GM18511 (cell line): Measurements from ENCODE around the gene EPHA5.

Experiments used
- ATAC-seq: cut with Tn5 transposase; IDR thresholded peaks from one replicate; pipeline ENCODE4 v1.9.1; 2021; ENCODE audit warnings: mild to moderate bottlenecking, moderate library complexity; ENCODE audit not compliant: unreplicated experiment

The EPHA5 gene

DNA sequence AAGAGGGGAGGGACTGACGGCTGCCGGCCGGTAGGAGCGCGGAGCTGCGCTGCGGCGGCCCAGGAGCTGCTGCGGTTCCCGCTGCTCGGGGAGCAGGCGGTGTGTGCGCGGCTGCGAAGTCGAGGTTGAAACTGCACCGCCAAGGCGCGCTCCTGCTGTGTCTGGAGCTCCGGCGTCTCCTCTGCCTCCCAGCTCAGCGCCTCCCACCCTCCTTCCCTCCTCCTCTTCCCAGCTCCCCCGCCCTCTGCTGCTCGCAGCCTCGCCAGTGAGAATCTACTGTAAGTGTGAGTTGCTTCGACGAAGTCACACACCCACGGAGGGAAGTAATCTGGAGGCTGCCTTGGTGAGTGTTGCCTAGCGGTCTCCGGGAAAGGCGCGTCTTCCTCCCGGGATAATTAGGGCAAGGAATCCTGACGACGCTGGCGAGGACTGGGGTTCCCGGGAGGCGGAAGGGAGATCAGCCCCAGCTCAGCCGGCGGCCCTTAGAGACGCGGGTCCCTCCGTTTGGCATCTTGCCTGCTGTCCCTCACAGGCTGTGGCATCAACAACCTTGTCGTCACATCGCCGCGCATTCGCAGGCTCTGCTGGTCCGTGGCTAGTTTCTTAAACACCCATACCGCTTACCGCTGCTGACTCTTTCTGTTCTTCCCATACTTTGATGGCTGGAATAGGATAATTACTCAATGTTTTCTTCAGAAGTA is at the start of gene EPHA5:
EPHA5 (minus strand) TSS at position 159 of the 701 bp plus-strand sequence. CDS start 747 bp downstream, outside the sequence.
- no peak for ATAC-seq

DNA sequence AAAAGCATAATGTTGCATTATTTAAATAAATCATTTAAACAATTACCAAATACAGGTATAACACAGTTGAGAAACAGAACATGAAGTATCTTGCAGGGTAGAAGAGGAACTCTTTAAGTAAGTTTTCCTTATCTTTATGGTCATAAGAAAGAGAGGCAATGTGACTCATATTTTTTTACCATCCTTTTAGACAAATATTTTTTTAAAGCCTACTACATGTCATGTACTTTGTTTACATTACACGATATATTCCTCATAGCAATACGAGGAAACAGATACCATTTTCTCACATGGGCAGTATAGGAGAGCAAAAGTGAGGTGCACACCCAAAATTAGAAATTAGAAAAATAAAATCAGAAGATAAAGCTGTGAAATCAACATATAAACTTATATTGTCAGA is 49.3 kb upstream of the EPHA5 start:
- no peak for ATAC-seq

DNA sequence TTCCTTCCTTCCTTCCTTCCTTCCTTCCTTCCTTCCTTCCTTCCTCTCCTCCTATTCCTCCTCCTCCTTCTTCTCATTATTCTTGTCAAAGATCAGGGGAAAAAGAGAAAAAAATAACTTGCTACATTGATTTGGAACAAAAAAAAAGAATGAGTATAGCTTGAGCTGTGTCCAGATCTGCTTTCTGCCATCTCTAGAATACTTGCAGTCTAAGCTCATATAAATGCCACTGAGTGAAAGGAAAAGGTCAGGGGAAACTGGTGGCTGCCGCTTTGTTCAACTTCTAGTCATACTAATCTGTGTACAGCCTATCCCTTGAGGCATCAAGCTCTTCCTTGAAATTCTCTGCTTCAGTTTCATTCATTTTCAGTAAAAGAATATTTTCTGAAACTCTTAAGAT is 28.3 kb upstream of the EPHA5 start:
- ATAC-seq, result no peak

DNA sequence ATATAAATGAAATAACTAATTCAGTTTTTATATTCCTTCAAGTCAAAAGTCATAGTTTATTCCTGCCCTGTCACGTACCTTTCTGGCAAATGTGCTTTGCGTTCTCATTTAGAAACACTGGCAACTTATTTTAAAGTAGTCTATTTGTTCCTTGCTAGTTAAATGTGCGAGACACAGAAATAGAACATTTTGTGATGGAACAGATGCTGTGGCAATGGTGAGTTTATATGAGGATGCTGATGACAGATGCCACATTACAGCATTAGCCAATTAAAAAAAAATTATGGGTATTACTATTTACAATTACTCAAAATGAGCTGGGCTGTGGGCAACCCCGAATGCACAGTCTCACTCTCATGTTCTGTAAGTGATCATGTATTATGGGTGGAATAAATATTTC is 26.1 kb upstream of the EPHA5 start:
- no peak for ATAC-seq

DNA sequence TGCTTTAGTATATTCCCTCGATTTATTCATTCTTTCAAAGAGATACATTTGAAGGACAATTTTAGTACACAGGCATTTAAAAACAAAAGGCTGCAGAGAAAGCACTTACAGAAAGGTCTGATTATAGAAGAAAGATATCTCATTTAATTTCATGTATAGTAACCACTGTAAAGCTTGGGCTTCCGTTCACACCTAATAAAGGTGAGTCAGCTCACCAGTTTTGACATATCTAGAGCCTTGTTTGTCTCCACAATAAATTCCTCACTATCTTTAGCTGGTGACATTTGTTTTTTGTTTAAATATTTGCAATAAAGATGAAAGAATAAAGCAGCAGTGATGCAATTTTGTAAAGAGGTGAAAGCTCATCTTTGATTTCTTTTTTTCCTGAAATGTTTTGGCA is 1.1 kb upstream of the EPHA5 start:
- no peak for ATAC-seq

DNA sequence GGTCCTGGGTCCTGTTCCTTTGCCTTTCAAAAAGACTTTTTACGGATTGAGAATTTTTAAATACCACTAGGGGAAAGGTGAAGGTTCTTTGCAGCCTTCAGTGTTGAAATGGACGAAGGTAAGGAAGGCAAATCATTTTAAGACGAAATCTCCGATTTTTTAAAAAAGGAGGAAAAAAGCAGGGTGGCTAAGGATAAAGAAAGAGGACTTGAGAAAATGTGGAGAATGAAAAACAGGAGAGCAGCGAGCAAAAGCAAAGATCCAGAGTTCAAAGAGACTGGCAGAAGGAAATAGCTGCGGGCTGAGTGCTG is 314 bp downstream of the EPHA5 start:
- ATAC-seq, result no peak

DNA sequence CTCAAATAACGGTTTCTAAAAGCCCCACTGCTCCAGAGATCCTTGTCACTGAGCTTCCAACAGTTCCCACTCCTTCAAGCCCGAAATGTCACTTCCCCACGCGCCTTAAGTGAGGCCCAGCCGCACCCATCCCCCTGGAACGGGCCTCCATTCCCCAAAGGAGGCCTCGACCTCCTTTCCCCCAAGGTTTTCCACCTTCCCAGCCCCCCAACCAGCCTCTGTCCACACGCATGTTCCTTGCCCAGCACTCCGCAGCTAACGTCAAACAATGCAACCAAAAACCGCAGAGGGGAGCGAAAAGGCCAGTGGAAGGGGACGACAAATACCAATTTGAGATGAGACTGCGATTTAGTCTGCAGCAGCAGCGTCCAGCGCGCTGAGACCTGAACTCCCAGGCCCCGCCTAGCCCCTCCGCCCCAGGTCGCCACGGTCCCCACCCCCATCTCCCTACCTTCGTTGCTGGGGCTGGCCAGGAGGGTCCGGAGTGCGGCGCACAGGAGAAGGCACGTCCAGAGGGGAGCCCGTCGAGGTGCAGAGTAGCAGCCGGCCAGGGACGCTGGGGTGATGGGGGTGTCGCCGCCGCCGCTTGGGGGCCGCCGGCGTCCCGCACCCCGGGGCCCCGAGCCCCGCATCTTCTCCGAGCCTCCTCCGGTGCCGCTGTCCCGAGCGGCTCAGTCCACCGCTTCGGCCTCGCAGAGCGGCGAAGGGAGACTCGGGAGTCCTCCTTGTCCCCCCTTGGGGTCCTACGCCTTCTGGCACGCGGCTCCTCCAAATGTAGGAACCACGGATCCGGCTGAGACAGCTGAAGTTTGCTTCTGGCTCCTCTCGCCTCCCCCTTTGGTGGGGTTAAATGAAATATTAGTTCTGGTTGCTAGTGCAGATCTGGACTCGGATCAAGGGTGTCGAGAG is 924 bp downstream of the EPHA5 start:
- ATAC-seq, result no peak

DNA sequence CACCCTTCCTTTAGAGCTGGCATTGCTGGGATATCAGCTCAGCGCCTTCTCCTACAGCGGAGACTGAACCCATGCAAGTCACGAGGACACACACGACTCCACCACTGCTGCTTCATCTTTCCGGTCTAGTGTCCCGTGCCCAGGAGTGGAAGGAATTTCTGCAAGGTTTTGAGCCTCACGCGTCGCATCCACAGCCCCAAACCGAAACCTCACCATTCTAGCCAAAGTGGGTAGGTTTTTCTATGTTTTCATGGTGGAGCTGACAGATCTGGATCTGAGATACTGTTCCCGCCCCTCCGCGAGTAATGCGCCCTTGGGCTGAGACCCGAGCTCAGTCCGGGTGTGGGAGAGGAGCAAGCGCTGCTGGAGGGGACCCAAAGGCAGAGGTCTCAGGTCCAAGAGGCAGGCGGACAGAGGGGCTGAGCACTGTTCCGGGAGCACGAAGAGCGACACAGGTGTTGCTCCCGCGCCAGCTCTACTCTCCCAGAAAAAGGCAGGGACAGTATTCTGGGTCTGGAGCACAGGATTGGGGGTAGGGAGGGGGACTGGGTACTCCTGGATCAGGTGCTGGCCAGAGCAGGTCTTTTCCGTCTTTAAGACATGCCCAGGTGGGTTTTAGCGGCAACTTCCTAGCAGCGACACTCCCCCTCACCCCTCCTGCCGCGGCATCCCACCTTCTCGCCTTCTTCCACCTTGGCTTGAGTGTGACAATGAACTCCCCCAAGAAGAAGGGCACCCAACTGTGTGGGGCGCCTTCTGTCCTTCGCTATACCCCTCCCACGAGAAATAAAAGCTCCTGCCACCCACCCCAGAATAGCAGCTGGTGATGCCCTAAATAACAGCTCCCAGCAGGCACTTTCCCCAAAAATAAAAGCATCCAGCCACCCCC is 1.8 kb downstream of the EPHA5 start:
- no peak for ATAC-seq

DNA sequence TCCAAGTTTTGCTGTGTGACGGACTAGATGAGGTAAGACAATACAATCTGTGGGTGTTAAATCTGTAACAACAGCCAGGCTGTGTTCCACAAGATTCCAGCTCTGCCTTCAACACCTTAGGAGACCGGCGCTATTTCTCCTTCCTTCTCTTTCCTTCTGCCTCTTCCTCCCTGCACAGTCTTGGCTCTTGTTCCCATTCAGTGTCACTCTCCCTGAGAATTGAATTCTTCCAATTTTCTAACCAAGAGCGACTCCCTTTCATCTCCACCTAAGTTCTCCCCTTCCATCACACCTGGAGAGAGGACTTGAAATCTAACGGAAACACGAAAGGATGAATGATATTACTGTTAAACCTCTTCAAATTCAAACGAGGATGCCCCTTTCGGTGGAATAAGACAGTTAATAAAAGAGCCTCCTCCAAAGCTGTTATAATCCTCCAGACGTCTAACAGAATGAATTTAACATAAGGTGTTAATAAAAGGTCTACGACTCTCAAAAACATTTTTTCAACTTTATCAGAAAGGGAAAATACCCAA is 2.7 kb downstream of the EPHA5 start:
- no peak for ATAC-seq

DNA sequence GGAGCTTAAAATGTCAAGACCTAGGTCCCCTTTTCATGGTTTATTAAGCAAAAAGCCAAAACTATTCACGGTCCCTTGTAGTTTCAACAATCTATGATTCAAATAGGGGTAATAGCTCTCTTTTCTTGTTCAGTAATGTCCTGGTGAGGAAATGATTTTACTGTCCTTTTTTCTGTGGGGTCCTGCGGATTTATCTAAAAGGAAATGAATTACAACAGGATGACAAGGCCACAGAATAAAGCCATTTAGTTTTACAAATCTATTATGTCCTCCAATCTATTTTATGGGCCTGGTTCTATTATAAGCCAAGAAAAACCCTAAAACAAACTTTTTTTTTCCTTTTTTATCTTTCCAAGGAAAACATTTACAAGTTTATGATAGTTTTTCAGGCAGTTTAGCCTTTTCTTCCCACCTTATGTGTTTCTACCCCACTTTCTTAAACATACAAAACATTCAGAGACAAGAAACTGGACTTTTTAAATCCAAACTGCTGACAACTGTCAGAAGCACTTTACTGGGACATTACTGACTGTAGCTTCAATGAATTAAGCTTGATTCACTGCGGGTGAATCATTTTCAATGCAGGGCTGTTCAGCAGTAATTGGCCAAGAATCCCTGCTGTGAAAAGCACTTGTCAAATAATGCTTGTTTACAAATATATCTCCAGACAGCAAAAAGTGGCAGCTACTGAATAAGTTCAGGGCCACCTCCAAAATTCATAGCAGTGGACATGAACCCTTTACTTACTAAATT is 4.3 kb downstream of the EPHA5 start:
- ATAC-seq, result no peak

DNA sequence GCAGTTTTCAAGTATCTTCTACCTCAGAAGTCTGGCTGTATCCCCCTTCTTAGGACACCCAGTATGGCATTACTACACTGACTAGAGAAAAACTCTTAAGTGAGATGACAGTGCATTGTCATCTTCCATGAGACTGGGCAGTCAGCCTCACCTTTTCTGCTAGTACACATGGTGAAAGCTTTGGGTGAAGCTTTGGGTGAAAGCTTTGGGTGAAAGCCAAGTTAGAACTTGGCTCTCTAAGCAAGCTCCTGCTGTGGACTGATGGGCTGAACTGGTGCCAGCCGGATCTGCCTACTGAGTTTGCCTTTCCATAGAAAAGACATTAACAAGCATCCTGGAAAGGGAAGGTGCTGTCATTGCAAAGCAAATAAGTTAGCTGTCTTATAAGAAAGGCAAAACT is 8.8 kb downstream of the EPHA5 start:
- ATAC-seq, result no peak

DNA sequence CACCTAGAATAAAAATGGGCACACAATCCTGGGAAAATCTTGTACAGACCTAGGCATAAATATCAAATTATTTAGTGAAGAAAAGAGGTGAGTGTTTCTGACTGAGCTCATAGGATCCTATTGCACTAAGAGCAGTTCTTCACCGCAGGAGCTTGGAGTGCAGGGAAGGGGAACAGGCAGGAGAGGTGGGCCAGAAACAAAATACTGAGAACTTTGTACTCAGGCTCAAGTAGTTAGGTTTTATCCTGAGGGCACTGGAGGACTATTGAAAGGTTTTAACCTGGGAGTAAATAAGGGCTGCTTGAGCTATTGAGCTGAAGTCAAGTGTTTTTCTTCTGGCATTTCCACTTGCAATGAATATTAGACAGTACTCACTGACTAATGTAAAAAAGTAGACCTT is 12.2 kb downstream of the EPHA5 start:
- no peak for ATAC-seq

DNA sequence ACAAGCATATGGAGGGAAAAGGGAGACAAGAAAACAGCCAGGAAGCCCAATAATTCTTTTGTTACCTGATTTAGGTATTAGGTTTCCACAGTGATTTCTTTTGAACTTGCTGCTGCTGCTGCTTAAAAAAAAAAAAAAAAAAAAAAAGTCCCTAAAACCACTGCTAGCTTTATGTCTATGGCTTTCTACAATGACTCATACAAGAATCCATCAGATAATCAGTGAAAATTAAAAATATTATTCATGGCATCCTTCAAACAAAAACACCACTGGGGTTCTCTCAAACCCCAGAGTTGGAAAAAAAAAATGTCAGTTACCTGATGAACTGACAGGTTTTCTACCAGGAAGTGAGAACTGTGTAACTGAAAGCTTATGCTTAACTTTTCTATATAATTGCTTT is 14.3 kb downstream of the EPHA5 start:
- ATAC-seq, result no peak

DNA sequence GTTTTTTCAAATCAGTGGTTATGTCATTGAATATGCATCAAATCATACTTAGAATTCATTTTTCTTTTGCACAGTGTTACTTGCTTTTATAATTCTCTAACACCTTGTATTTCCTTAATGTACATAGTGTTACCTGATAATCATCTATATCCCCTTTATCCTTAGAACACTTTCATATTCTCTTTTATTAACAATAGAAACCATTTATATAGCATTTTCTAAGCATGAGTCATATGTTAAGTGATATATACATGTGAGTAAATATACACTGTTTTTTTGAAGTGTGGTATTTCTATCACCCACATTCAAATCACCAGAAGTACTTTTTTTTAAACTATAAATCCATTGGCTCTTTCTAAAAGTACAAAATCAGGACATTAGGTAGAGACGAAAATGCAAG is 15.3 kb downstream of the EPHA5 start:
- no peak for ATAC-seq

DNA sequence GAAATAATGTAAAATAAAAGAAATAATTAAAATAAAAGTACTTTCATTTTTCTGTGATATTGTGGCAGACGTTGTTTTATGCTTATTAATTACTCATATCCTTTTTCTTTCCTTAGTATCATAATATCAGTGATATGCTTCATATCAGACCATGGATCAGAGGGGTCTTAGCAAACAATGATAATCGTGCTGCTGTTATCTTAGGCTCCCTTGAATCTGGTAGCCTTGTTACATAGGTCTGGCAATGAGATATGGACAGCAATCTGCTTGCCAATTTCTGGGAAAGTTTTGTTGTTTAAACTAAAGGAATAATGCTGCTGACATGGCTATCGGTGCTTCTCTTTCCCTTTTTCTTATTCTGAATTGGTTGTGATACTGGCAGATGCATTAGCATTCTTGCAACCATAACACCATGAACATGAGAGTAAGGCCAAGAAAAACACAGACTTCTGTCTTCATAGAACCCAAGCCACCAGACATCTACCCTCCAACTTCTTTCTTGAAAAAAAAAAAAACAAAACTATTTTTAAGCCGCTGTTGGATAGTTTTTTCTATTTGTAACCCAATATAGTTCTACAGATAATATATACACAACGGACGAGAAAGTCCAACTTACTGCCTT is 16.4 kb downstream of the EPHA5 start:
- no peak for ATAC-seq

DNA sequence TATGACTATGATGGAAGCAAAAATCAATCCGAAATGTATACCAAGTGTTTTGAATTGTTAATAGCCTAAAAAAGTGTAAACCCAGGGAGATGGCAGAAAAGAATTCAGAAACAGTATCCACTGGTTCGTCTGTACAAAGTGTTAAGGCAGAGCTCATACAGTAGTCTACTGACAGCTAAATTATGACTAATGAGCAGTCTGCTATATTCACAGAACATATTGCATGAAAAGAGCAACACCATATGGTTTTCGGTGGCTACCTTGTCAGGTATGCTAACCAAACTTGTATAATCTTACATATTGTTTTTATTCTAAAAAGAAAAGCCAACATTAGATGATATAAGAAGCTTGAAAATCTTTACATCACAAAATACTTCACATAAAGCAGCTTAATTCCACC is 18.5 kb downstream of the EPHA5 start:
- no peak for ATAC-seq

DNA sequence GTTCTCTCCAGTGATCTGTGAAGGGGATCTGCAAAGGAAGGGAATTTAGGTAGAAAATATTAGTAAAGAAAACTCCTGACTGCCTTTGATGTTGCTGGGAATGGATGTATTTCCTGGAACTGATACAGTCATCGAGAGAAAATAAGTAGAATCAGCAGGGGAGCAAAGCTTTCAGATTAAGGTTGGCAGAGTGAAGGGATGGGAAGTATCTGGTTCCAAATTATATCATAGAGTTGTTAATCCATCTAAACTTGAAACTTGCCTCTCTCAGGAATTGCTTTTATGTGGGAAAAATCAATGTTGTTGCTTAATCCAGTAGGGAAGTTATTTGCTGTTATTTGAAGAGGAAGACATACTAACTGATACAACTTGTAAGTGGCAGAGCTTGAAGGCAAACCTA is 19.3 kb downstream of the EPHA5 start:
- no peak for ATAC-seq

DNA sequence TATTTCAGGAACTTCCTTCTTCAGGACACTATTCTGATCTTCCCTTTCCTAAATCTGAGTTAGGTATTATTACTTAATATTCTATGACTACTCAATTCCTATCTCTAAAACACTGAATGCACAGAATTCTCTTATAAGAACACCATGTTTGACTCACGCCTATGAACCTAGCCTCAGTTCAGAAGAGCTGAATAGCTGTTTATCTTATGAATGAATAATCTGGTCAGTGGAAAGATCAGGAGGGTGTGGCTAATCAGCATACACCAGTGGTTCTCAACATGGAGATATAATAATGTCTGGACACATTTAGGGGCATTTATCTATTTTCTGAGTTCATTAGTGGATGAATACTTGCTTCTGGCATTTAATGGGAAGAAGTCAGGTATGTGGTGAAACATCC is 24.2 kb downstream of the EPHA5 start:
- no peak for ATAC-seq

DNA sequence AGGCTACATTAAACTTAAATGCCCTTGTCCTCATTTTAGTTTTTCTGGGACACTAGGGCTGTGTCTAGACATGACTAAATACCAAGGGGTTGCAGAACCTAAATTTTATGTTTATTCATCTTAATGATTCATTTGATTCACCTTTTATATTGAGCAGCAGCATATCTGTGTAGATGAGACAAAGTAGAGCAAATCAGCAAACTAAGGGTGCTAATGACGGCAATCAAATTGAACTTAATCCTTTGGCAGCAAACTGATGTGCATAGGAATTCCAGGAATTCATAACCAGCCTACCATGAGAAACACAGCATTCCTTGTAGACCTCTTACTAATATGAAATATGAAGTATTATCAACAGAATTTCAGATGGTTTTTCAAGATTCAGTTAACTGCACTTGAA is 25.1 kb downstream of the EPHA5 start:
- ATAC-seq, result no peak
